Fibroblast of peridontal ligament (primary cell): ENCODE measurements around the gene EFCAB11.

Experiments used
- DNase-seq: peaks from one replicate; pipeline ENCODE4 v3.0.0-alpha.2; 2010; ENCODE audit errors: extremely low read depth

The EFCAB11 gene

GRCh38 chr14:89954070-89955021, at the start of gene EFCAB11:
TSS of gene EFCAB11 (minus strand) at chr14:89954730. CDS start at chr14:89954660, 70 bp downstream.
- peak; percentile 98 for DNase-seq

GRCh38 chr14:90003526-90004307, 49.2 kb upstream of the EFCAB11 start:
- no peak for DNase-seq

GRCh38 chr14:90000935-90001334, 46.4 kb upstream of the EFCAB11 start:
- no peak for DNase-seq

DNA sequence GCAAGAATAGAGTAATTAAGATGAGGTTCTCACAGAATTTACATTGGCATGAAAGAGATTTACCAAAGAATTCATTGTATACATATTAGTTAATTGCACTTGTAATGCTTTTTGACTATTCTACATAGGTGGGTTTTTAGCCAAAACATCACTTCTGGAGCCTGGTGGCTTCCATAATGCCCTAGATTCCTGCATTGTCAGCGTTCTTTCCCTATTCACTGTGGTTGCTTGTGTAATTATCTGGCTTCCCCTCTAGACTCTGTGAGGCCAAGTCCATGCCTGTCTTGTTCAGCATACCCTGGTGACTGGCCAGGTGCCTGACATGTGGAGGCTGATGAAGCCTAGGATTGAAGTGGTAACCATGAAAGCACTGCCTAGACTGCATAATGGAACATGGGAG, 42.4 kb upstream of the EFCAB11 start:
- DNase-seq: no peak

GRCh38 chr14:89992273-89992672, 37.7 kb upstream of the EFCAB11 start:
- DNase-seq: no peak

GRCh38 chr14:89990623-89991275, 36.2 kb upstream of the EFCAB11 start:
- no peak for DNase-seq

DNA sequence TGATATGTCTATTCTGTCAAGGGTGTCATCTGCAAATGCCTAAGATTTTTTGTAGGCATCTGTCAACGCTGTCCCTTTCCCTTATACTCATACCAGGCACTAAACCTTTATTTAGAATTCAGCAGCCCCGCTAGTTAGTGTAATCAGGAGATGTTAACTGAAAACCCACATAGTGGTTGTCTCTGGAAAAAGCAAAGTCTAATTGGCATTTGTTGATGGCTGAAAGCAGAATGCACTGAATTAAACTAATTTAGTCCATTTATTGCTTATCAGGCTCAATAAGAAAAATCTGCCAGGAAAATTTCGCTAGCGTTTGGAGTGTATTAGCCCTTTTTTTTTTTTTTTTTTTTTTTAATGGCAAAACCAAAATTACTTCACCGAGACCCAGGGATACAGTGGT, 35.7 kb upstream of the EFCAB11 start:
- DNase-seq: no peak

- no peak for DNase-seq
These were observed 34.3 kb upstream of the EFCAB11 start for GRCh38 chr14:89988787-89989186.

DNA sequence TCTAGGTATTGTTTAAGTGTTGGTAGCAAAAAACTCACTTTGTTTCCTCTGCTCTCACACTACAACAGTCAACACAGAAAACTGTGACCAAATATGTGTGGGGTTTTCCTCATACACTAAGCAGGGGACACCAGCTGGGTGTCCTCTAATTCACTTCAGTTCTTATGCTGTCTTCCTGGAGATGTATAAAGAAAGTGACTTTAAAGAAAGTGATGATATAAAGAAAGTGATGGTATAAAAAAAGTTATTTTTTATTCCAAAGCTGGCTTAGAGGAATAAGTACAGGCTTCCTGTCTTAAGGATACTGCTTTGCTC, 32.6 kb upstream of the EFCAB11 start:
- no peak for DNase-seq

DNA sequence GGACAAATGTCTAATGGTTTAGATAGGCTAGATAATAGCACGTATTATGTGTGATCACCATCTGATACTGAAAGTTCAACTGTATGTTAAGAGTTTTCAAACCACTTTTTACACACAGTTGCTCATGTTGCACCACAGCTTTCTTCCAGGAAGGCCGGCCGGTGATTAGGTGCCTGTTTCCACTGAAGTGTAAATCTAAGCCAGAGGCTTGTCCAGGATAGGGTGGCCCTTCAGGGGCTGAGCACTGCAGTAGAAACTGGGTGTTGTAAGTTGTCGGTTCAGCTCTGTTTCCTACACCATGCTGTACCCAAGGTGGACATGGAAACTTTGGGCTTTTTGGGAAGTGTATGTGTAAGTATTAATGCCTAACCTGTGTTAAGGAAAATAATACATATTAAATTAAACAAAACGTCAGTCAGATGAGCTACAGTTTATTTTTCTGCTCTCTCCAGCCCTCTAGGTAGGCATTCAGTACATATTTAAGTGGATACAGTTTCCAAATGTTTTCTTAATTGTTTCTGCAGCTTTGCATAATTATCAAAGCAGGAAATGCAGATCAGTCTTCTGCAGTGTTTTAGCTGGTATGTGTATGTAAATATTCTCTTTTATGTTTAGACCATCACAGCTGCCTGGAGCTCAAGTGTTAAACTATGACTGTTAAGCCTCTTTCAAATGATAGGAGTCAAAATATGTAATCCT, 32.1 kb upstream of the EFCAB11 start:
- DNase-seq: no peak

- DNase-seq: no peak
These were observed 28.8 kb upstream of the EFCAB11 start for GRCh38 chr14:89983375-89983774.

DNA sequence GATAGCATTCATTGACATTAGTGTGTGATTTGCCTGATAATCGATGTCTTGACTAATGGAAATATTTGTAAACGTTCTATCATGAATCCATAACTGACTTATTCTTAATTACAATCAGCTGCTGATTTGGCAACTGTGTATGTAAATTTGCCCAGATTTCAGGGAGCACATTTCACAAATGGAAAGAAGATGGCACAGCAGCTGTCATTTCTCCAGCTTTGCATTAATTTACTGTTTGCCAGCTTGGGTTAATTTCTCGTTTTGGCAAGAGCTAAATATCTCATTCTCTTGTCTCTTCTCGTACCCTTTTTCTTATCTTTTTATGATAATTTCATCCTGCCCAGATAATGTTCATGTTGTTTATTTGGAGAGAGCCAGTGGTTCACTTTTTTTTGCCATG, 24.1 kb upstream of the EFCAB11 start:
- no peak for DNase-seq

- DNase-seq: peak; percentile 5
These were observed 23.1 kb upstream of the EFCAB11 start for GRCh38 chr14:89977668-89978067.

GRCh38 chr14:89973234-89973823, 18.8 kb upstream of the EFCAB11 start:
- peak; percentile 79 for DNase-seq

GRCh38 chr14:89965839-89966238, 11.3 kb upstream of the EFCAB11 start:
- no peak for DNase-seq

DNA sequence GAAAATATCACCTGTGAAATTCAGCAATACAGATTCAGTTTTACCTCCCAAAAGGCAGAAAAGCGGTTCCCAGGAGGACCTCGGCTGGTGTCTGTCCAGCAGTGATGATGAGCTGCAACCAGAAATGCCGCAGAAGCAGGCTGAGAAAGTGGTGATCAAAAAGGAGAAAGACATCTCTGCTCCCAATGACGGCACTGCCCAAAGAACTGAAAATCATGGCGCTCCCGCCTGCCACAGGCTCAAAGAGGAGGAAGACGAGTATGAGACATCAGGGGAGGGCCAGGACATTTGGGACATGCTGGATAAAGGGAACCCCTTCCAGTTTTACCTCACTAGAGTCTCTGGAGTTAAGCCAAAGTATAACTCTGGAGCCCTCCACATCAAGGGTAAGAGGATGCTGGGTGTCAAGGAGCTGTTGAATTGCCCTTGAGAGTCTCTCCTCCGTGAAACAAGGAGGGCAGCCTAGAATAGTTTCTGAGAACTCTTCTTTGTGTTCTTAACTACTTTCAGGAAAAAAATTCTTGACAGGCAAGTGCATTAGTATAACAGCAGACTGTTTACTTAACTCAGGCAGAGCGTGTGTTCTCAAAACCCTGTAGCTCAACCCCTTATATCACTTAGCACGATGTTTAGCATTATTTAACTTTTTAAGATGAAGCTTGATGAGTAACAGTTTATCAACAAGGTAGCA, 8.9 kb upstream of the EFCAB11 start:
- no peak for DNase-seq

DNA sequence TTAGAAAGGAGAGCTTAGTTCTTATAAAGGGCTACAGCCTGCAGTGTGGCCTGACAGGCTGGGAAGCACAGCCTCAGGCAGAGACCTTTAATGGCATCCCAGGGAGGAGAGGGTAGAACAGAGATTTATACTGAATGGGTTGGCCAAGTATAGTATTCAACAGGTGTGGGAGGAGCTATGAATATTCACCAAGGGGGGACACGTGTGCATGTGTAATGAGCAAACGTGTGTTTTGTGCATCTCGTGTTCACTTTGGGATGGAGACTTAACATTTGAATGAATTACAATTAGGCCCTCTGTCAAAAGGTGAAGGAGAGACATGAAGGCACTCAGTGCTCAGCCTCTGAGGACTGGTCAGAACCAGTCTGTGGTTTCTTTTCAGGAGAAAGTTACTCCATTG, 6.4 kb upstream of the EFCAB11 start:
- no peak for DNase-seq

DNA sequence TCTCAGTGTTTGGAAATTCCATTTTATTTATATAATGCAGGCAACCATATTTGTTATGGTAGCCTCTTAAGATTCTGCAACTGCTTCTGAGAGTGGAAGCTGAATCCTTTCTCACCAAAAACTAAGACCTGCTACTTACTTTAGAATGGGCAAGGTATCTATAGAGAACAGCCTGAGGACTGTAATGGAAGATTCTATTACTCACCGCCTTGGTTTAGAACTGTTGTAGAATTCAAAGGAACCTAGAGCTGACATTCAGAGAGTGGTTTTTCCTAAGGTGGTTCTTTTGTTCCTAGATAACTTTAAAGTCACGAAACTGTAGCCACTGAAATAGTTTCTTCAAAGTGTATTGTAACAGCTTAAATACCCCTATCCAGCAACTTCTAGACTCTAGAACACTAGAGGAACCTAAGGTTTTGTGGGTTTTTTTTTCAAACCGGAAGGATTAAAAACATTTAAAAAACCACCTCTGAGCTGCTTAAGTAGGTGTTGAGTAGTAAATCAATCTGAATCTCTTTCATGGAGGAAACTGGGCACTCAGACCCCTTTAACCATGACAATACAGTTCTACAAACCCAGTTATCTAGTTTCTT, 5.4 kb upstream of the EFCAB11 start:
- DNase-seq: no peak

- DNase-seq: no peak
These were observed 4.4 kb upstream of the EFCAB11 start for GRCh38 chr14:89958966-89959365.

- DNase-seq: no peak
These were observed 3.3 kb upstream of the EFCAB11 start for GRCh38 chr14:89957791-89958190.
